Globus pallidus (tissue), 1 donor: ENCODE results near the gene SYT14.
"Not testable (repeated sequence)": the region's sequence is repeated elsewhere in the genome, so short reads cannot be mapped to it uniquely, and the experiment has no call there.

Experiments
- DNase-seq: peaks from one replicate; pipeline ENCODE4 v3.0.0-alpha.2; 2015; ENCODE audit warnings: low spot score

The SYT14 gene

DNA sequence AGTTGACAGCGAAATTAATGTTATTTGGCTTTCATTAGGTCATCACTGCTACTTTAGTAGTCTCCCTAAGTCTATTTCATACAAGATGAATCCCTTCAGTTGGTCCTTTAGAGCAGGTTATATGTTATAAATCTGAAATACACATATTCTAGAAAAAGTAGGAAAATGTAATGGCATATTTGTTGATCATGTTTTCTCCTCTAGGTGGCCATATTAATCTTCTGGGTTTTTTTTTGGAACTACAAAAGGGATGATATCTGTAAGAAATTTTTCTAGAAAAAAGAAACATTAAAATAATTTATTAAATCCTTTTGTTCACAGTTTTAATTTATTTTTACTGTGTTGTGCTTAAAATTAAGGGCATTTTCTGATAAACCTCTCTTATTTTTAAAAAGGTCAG, 87.9 kb downstream of the SYT14 start:
- DNase-seq, result no peak

DNA sequence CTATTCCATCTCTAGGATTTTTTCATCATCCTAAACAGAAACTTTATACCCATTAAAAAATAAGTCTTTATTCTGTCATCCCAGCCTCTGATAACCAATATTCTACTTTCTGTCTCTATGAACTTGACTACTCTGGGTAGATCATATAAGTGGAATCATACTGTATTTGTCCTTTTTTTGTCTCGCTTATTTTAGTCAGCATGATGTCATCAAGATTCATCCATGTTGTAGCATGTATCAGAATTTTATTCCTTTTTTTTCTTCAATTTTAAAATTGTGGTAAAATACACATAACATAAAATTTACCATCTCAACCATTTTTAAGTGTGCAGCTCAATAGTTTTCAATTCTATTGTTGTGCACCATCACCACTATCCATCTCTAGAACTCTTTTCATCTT, 90.0 kb downstream of the SYT14 start:
- DNase-seq, result no peak

DNA sequence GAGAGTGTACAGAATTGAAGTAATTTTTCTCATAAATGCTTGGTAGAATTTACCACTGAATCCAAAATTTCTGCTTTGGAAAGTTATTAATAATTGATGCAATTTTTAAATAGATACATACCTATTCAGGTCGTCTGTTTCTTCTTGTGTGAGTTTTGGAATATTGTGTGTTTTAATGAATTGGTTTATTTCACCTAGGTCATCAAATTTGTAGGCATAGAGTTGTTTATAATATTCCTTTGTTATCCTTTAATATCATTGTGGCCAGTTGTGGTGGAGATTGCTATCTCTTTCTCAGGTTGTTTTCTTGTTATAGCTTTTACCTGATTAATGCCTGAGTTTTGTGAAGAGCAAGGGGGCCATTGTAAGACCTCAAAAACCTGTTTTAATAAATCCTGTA, 93.5 kb downstream of the SYT14 start:
- DNase-seq, result no peak

DNA sequence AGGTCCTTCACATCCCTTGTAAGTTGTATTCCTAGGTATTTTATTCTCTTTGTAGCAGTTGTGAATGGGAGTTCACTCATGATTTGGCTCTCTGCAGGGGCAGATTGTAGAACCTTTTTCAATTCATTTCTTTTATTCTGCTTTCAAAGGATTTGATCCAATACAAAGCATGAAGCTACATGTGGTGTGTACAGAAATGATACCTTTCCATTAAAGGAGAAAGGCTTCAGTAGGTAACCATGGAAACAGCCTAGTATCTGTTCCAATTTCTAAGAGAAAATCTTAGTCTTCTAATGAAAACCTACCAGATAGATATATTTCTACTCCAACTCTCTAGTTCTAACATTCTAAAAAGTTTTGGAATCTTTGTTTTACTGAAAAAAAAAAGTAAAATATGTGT, 105.0 kb downstream of the SYT14 start:
- no peak for DNase-seq

DNA sequence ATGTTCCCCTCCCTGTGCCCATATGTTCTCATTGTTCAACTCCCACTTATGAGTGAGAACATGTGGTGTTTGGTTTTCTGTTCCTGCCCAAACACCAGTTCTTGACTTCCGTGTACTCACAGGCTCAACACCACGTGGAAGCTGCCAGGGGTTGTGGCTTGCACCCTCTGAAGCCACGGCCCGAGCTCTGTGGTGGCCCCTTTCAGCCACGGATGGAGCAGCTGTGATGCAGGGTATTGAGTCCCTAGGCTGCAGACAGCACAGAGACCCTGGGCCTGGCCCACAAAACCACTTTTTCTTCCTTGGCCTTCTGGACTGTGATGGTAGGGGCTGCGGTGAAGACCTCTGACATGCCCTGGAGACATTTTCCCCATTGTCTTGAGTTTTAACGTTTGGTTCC, 111.6 kb downstream of the SYT14 start:
- DNase-seq, result no peak

DNA sequence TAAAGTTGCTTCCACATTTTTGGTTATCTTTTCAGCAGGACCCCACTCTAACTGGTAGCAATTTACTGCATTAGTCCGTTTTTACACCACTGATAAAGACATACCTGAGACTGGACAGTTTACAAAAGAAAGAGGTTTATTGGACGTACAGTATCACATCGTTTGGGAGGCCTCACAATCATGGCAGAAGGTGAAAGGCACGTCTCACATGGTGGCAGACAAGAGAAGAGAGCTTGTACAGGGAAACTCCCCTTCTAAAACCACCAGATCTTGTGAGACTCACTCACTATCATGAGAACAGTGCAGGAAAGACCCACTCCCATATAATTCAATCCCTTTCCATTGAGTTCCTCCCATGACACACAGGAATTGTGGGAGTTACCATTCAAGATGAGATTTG, 112.5 kb downstream of the SYT14 start:
- DNase-seq, result not testable (repeated sequence)

DNA sequence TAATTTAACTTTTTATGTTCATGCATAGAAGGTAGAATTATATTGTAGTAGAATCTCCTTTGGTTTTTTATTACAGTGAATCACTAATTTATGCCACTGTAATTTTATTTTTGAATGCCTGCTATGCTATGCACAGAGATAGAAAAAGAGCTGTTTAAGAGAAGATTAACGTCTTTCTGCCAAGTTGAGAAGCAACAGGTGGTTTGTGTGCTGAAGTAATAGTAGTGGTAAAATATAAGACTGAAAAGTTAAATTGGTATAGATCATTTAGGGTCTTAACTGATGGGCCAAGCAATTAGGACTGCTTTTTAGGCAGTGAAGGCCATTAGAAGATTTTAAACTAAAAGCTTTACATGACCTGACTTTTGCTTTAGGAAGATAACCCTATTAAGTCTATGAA, 115.1 kb downstream of the SYT14 start:
- DNase-seq, result no peak

DNA sequence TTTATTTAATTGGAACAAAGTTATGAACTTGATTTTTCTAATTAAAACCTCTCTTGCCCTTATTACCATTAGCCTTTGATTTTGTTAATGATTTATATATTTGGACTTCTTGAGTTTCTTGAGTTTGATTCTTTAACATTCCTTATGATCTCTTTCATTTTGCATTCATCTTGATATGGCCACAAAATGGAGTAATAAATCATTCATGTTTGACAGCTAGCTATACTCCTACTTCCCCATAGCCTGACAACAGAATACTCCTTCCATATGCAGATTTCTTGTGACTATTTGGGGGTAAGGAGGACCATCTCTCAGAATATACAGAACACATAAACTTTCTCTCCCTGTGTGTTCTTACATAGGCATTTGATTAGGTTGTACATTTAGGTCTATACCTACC, 119.6 kb downstream of the SYT14 start:
- DNase-seq, result no peak

DNA sequence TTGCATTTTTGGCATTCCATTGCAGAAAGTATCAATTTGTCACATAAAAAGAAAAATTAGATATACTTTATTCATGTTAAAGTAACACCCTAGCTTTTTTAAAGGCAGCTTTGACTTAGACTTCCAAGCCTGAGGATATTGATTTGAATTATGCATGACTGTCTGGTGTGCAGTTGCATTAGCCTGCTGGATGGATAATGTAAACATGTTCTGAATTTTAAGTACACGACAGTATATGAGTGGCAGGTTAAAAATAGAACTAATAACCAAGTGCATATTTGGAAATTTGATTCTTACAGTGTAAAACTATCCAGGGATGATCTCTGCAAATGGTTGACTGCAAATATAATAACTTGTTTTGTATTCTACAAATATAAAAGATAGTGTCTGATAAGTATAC, 124.0 kb downstream of the SYT14 start:
- DNase-seq, result no peak

DNA sequence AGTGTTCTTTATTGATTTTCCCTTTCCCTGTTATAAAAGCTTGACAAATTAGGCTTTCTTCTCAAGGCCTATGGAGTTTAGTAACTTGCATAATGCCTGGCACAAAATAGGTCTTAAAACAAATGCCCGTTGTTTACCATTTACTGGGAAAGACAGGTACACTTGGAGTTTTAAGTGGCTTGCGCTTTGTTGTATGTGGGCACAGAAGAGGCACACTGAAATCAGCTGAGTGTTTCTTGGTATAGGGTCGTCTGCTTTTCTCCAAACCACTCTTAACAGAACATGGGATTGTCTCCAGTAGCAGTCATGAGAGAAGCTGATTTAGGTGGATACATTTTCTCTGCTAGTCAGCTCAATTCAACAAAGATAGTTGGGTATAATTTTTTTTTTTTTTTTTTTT, 132.5 kb downstream of the SYT14 start:
- DNase-seq, result no peak

DNA sequence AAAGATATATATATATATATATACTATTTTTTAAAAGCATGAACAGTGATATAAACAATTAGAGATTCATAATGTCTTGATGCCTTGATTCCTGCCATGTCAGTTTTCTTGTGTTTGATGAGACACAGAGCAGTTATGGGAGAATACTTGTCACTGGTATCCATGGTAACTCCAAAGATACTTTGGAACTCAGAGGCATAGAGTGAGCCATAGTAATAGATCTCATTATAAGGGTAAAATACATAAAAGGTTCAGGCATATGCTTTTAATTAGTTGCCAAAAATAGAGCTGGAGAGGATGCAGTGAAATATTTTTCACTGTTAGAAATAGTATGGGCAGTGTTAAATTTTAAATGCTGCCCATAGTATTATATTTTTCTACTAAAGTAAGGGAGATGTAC, 134.1 kb downstream of the SYT14 start:
- no peak for DNase-seq

DNA sequence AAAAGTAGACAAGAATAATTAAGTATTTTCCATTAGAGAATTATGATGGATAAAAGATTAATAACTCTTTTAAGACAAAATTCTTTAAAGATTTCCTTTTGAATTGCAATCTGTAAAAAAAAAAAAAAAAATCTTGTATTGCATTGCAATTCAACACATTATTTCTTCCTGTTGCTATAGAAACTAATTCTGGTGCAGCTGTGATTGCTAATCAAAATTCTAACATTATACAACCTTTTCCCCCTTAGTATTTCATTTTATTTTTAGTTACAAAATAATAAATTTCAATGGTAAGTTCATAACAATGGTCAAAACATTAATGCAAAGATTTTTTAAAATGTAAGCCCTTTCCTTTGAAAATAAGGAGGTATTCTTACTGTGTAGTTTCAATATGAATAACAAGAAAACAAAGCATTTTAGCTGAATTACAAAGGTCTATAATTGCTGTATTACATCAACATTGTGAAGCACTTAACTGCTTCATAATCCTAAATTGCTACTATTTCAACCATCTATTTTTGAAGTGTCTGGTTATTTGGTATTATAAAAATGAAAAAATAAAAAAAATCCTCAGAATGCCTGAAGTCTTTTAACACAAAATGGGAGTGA, 135.0 kb downstream of the SYT14 start:
- no peak for DNase-seq

DNA sequence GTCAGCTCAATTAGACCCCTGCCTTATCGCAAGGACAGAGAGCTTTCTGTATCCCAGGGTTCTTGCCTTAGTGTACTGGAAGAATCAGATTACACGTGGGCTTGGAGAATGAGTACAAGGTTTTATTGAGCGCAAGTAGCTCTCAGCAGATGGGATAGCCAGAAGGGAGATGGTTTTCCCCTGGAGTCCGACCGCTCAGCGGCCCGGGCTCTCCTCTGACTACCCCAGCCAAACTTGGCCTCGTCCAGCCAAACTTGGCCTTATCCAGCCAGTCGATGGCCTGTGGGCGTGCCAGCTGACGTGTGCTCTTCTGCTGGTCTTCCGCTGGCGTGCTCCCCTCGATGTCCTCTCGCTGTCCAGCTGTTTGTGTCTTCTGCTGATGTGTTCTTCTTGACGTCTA, 136.9 kb downstream of the SYT14 start:
- no peak for DNase-seq

DNA sequence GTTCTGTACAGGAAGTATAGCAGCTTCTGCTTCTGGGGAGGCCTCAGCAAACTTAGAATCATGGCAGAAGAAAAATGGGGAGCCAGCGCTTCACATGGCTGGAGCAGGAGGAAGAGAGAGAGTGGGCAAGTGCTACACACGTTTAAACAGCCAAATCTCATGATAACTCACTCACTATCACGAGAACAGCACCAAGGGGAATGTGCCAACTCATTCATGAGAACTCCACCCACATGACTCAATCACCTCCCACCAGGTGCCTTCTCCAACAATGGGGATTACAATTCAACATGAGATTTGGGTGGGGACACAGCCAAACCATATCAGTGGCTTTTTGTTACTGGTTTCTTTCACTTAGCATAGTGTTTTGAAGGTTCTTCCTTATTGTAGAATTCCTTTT, 138.6 kb downstream of the SYT14 start:
- DNase-seq, result no peak

DNA sequence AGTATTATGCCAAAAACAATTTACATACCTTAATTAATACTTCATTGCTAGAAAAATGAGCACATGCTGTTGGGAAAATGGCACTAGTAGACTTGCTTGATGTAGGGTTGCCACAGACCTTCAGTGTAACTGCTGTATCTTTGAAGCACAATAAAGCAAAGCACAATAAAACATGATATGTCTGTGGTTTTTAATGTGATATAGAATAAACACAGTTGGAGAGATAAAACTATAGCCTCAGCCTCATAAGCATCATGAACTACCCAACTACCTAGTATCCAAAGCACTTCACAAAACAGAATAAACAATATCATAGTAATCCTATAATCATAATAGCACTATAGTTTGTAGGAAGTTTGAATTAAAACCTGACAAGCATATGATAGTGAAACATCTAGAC, 143.5 kb downstream of the SYT14 start:
- DNase-seq, result no peak

DNA sequence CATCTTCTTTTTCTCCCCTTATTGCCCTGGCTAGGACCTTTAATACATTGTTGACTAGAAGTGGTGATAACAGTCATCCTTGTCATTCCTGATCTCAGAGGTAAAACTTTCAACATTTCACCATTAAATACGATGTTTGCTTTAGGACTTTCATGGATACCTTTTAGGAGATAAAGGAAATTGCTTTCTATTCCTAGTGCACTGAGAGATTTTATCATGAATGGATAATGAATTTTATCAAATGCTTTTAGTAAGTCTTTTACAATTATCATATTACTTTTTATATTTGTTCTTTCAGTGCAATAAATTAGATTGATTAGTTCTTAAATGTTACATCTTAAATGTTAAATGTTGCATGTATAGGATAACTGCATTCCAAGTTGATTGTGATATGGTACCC, 147.3 kb downstream of the SYT14 start:
- no peak for DNase-seq

DNA sequence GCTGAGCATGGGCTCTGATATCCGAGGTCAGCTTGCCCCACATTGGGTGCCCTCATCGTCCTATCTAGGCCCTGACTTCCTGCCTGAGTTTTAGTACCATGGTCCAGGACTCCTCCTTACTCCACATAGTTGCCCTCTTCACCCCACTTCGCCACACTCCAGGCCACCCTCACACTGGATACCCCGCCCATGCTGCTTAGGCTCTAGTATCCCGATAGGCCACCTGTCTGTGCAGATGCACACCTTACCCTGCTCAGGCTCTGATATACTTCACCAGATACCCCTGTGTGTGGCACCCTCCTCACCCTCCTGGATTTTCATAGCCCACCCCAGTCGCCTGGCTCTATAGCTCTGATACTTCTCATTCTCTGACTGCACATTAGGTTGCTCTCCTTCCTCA, 149.0 kb downstream of the SYT14 start:
- no peak for DNase-seq

DNA sequence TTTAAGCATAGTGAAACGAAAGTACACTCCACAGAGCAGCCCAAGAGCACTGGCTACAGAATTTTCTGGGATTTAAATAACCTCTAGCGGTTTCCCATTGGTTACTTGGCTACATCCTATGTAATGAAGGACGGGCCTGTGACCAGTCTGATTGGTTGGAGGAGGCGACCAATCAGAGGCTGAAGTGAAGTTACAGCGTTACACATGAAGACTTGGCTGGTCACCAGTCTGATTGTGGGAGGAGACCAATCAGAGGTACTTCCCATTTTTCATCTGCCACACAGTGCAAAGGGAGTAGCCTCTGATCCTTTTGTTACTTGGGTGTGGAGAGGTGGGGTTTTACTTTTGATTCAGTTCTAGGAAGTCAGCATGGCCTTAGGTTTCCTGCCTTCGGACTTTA, 151.8 kb downstream of the SYT14 start:
- DNase-seq, result no peak

DNA sequence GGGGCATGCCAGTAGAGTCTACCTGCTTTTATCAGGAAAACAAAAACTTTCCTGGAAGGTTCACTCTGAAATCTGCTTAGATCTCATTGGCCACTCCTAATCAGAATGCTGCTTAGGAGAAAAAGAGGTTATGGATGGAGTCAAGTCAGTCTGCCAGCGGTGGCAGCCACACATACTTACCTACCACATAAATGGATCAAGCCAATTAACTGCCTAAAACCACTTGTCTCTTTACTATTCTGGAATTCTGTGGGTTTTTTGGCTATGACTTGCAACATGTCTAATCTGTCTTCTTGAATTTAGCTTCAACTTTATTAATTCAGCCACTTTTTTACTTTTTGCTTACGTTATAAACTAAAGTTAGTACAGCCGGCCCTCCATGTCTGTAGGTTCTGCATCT, 154.3 kb downstream of the SYT14 start:
- no peak for DNase-seq

DNA sequence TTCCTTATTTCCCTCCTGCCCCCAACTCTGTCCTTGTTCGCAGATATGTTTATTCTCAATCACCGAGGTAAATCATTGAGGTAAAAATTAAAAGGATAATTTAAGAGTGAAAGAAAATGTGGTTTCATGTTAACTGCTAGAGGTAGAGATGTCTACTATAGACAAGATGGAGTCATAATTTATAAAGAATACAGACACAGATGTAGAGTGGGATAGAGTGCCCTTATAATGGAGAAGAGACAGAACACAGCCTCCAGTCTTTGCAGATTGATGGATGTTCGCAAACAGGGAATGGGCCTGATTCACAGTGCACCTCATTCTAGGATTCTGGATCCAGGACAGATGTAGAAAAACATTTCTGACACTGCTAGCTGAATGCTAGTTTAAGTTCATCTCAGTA, 155.4 kb downstream of the SYT14 start:
- no peak for DNase-seq

DNA sequence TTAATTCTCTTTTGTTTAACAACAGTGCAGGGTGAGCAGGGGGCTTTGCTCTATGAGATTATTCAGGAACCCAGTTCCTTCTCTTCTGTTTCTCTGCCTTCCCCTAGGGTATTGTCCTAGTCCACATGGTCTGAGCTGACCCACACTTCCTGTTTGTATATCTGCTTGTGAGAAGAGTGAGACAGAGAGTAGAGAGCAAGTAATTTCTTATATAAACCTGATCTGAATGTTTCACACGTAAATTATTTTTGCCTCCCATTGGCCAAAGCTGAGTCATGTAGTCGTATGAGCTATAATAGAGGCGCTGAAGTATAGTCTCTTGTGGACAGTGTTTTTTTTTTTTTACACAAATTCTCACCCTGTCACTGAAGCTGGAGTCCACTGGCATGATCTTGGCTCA, 160.3 kb downstream of the SYT14 start:
- no peak for DNase-seq

DNA sequence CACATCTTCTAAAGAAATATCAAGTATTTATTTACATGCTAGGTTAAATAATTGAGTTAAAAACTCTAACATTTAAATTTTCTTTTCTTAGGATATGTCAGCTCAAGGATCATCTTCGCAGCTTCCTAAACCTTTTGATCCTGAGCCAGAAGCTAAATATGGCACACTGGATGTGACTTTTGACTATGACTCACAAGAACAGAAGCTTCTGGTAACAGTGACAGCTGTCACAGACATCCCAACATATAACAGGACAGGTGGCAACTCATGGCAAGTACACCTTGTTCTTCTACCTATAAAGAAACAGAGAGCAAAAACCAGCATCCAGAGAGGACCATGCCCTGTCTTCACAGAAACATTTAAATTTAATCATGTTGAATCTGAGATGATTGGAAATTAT, 161.9 kb downstream of the SYT14 start:
- no peak for DNase-seq

DNA sequence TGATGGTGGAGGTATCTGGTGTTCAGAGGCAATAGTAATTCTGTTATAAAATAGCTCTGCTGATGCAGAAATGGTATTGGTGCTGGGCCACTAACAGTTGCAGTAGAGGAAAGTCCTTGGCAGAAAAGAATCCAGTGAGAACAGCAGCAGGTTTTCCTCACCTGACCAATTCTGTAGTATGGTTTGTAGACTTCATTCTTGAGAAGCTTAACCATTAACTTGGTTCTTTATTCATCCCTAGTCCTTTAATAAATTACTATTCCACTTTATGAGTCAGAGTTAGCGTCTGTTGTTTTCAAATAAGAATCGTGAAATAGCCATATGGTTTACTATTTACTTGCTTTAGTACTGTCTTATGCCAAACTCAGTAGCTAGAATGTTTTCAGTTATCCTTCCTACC, 166.1 kb downstream of the SYT14 start:
- DNase-seq, result no peak

DNA sequence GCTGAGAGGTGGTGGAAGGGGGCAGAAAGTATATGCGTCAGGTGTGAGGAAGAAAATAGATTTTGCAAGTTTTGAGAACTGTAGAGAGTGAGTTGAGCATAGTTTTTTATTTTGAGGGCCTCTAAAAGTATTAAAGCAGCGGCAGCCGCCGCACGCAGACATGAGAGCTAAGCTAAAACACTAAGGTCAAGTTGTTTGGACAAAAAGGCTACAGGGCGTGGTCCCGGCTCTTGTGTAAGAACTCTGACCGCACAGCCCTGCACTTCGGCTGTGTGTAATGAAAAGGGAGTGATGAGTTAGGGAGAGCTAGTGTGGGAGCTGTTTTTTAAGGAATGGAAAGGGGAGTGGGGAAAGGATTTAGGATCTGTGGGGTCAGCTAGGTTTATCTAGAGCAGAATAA, 174.9 kb downstream of the SYT14 start:
- not testable (repeated sequence) for DNase-seq

DNA sequence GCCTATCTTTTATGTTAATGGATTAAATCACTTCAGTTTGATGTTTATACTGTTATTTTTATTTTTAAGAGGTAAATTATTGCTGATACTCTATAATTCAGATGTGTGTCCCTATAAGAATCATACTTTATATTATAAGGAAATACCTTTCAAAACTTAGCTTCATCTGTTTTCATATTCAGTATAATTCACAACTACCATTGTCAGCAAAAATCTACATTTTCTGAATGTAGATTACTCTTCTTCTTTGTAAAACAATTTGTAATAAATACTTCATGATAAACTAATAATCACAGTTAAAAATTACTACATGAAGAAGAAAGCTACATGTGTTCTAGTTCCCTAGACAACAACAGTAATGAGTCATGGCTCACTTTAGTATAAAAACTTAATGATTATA, 179.2 kb downstream of the SYT14 start:
- DNase-seq, result no peak
